SK-N-SH (cell line): ENCODE data around the gene VWC2L.

Source experiments
- EZH2phosphoT487 ChIP-seq: fragments of 200-600 bp; sonication (generic); IDR thresholded peaks from 2 replicates; pipeline ENCODE4 v1.6.1; 2017; ENCODE audit warnings: low read depth, mixed run types, mild to moderate bottlenecking, antibody characterized with exemption, moderate library complexity, borderline replicate concordance
- RFX5 ChIP-seq: IDR thresholded peaks from 2 replicates; pipeline ENCODE4 v1.6.1; 2012; ENCODE audit warnings: mild to moderate bottlenecking, improper control_type of control experiment, low read length
- TCF12 ChIP-seq: IDR thresholded peaks from 2 replicates; pipeline ENCODE4 v1.4.0; 2012
- TF ChIP-seq, protein P1 (sequence below): fragments of 200-600 bp; sonication (generic); IDR thresholded peaks from 2 replicates; pipeline ENCODE4 v1.6.1; 2017; ENCODE audit warnings: antibody characterized with exemption, mild to moderate bottlenecking, moderate library complexity
- TF ChIP-seq, protein P2 (sequence below): IDR thresholded peaks from 2 replicates; pipeline ENCODE4 v1.6.1; 2012; ENCODE audit warnings: mild to moderate bottlenecking, low read depth, low read length, moderate library complexity

DNA sequence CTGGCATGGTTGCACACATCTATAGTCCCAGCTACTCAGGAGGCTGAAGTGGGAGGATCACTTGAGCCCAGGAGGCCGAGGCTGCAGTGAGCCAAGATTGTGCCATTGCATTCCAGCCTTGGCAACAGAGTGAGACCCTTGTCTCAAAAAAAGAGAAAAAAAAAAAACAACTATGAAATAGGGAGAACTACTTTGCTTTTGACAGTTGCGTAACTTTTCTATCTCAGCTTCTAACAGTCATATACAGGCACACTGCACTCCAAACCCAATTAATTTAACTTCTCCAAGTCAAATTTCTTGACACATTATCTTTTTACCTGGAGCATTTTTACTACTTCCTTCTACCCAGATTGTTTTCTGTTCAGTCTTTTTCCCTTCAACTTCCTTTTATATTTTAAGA lies 24.1 kb upstream of the VWC2L start:
- TF ChIP-seq, protein P1, sequence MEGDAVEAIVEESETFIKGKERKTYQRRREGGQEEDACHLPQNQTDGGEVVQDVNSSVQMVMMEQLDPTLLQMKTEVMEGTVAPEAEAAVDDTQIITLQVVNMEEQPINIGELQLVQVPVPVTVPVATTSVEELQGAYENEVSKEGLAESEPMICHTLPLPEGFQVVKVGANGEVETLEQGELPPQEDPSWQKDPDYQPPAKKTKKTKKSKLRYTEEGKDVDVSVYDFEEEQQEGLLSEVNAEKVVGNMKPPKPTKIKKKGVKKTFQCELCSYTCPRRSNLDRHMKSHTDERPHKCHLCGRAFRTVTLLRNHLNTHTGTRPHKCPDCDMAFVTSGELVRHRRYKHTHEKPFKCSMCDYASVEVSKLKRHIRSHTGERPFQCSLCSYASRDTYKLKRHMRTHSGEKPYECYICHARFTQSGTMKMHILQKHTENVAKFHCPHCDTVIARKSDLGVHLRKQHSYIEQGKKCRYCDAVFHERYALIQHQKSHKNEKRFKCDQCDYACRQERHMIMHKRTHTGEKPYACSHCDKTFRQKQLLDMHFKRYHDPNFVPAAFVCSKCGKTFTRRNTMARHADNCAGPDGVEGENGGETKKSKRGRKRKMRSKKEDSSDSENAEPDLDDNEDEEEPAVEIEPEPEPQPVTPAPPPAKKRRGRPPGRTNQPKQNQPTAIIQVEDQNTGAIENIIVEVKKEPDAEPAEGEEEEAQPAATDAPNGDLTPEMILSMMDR, result no peak
- TF ChIP-seq RFX5, result no peak
- TF ChIP-seq TCF12, result no peak
- no peak for TF ChIP-seq EZH2phosphoT487
- TF ChIP-seq, protein P2, sequence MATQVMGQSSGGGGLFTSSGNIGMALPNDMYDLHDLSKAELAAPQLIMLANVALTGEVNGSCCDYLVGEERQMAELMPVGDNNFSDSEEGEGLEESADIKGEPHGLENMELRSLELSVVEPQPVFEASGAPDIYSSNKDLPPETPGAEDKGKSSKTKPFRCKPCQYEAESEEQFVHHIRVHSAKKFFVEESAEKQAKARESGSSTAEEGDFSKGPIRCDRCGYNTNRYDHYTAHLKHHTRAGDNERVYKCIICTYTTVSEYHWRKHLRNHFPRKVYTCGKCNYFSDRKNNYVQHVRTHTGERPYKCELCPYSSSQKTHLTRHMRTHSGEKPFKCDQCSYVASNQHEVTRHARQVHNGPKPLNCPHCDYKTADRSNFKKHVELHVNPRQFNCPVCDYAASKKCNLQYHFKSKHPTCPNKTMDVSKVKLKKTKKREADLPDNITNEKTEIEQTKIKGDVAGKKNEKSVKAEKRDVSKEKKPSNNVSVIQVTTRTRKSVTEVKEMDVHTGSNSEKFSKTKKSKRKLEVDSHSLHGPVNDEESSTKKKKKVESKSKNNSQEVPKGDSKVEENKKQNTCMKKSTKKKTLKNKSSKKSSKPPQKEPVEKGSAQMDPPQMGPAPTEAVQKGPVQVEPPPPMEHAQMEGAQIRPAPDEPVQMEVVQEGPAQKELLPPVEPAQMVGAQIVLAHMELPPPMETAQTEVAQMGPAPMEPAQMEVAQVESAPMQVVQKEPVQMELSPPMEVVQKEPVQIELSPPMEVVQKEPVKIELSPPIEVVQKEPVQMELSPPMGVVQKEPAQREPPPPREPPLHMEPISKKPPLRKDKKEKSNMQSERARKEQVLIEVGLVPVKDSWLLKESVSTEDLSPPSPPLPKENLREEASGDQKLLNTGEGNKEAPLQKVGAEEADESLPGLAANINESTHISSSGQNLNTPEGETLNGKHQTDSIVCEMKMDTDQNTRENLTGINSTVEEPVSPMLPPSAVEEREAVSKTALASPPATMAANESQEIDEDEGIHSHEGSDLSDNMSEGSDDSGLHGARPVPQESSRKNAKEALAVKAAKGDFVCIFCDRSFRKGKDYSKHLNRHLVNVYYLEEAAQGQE, result no peak
